HG03432 (cell line): Measurements from ENCODE around the gene ARL4D.
"Not testable (repeated sequence)": the region's sequence is repeated elsewhere in the genome, so short reads cannot be mapped to it uniquely, and the experiment has no call there.

Experiments
- ATAC-seq: cut with Tn5 transposase; IDR thresholded peaks from one replicate; pipeline ENCODE4 v1.9.1; 2021; ENCODE audit warnings: mild to moderate bottlenecking, moderate library complexity; ENCODE audit not compliant: unreplicated experiment

The ARL4D gene

DNA sequence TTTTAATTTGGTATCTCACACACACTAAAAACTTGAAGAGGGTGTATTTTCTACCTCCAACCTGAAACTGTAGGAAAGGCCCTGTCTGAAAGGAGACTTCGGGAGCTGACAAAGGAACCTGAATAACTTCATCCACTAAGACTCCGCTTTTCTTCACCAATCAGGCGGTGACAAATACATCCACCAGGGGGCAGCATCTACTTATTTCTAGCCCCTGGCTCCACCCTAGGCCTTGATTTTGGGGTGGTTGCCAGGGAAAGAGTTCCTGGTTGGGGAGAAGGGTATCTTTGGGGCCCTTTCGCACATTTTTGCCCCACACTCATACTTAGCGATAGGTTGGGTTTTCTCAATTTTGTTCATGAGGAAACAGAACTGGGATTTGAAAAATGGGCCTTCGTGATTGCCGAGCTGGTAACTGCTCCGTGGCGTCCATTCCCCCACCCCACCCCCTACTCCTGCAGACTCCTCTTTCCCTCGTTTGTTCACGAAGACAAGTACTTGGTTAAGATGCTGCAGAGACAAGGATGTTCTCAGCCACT, 4.8 kb upstream of the ARL4D start:
- no peak for ATAC-seq

- not testable (repeated sequence) for ATAC-seq
Observed at GRCh38 chr17:43394696-43395095, 4.1 kb upstream of the ARL4D start.

DNA sequence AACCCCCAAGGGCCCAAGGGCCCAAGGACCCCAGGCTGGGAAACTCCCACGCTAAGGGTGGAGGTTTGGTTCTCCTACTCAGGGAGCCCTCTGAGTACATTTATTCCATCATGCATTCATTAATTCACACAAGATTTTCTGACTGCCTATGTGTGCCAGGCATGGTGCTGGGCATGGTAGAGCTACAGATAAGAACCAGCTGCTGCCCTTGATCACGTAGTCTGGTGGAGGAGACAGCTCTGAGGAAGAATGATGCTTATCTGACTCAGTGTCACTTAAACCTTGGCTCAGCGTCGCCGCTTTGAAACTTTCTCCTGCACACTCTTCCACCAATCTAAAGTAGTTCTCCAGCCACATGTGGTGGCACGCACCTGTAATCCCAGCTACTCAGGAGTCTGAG, 3.6 kb upstream of the ARL4D start:
- no peak for ATAC-seq

DNA sequence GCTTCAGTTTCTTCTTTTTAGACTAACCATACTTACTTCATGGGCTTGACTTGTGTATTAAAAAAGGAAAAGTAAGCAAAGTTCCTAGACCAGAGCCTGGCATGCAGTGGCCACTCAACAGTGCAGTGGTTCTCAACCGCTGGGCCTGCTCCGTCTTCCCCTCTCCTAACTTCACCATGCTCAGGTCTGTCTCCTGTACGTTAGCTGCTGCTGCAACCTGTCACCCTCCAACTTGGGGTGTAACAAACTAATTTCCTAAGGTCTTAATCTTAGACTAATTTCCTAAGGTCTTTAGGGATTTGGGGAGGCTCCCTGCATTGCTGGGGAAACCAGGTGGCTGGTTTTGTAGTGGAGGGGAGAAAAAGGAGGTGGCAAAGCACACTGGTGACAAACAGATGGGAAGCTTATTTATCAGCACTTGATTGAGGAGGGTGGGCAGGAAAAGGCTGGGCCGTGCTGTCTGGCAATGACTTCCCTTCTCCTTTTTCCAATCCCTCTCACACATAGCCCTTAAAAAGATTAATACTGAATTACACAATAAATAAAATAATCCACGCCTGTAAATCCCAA, 2.2 kb upstream of the ARL4D start:
- ATAC-seq, result no peak

GRCh38 chr17:43399839-43400328, 1.1 kb downstream of the ARL4D start:
- no peak for ATAC-seq

DNA sequence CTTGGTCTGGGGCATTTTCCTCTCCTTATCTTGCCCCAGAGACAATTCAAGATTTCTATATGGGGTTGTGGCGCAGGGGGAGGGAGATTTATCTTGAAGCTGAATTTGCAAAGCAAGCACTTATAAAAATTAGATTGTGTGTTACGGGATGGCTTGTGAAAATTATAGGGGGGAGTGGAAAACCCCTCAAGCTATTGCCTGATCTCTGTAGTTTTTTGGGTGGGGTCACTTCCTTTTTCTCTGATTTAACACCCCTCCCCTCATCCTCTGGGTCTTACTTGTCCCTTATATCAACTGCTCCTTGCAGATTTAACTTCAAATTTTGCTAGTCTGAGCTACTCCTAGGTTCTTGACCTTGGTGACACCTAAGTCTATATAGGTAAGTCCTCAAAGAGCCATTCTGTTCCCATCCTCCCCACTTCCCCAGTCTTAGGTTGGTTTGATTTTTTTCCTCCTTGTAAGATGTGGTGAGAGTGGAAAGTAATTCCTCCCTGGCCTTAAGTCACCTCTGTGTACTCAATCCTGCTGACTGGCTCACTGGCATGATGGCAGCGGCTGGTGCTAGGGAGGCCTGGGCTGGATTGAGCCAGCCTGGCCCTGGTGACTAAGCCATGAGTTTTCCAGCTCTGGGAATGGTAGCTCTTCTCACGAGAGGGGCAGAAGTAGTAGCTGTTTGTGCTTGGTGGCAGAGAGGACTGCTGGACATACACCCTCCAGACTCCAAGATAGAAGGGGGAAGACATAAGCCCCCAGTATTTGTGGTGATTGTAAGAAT, 2.3 kb downstream of the ARL4D start:
- ATAC-seq, result no peak

- ATAC-seq, result no peak
Observed at GRCh38 chr17:43402078-43402477, 3.3 kb downstream of the ARL4D start.

DNA sequence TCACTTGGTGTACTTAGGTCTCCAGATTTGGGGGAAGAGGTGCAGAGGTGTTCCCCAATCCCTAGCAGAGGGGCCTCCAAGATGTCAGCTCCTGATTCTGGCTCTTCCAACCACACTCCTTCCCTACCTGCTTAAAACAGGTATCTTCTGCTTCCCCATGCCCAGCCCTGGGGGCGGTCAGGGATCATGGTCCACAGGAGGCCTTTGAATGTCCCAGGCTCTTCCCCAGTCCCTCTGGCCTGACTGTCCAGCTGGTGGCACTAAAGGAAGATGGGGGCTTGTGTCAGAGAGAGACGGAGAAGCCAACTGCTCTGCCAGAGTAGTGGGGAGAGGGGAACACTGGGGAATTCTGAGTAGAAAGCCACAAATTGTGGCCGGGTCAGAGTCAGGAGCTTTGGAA, 3.8 kb downstream of the ARL4D start:
- ATAC-seq, result no peak

GRCh38 chr17:43403846-43404245, 5.1 kb downstream of the ARL4D start:
- ATAC-seq, result no peak

DNA sequence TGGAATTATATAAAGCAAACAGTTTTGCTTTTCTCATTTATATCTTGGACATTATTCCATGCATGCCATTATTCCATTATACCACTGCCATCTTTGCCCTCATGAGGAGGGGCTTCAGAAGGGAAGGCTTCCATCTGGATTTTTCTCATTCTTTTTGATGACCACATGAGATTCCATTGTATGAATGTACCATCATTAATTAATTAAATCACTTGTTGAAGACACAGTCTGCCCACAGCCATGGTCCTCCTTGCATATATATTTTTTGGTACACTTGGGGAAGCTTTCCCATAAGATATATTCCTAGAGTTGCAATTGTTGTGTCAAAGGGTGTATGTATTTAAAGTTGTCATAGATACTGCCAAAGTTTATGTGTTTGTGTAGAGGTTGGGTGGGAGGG, 7.1 kb downstream of the ARL4D start:
- ATAC-seq, result no peak

DNA sequence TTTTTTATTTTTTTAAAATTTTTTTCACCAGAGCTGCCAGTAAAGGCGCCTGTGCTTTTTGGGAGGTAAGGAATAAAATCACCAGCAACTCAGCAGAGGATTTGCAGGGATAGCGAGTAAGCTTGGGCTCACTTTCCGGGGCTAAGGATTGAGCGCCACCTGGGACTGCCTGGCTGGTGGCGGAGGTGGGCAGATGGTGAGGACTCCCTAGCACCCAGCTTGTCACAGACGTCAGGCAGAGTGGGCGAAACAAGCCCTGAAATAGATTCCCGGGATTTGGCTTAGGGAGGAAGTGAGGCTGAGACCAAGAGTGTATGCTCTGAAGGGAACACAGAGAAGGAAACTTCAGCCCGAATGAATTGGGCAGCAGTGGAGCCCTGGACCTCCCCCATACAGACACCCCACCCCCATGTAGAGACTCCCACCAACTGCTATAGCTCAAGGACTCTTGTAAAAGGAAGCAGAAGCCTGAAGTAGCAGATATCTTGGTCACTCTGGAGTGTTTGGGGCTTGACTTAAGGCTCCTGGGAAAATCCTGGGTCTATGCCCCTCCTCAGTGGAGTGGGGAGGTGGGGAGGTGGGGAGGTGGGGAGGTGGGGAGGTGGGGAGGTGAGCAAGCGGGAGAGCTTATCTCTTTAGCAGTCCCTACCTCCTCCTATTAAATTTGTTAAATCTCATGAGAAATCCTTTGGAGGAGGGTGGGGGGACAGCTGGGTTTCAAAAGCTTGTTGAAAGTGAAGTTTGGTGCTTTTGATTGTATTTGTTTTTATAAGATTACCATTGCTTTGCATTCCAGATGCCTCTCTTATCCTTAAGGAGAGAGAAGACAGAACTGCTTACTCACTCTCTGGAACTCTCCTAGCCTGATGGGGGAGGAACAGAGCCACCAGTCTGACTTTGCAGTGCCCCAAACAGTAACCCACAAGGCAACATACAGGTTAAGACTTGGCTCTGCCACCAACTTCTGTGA, 8.2 kb downstream of the ARL4D start:
- no peak for ATAC-seq

GRCh38 chr17:43409131-43409530, 10.3 kb downstream of the ARL4D start:
- no peak for ATAC-seq

DNA sequence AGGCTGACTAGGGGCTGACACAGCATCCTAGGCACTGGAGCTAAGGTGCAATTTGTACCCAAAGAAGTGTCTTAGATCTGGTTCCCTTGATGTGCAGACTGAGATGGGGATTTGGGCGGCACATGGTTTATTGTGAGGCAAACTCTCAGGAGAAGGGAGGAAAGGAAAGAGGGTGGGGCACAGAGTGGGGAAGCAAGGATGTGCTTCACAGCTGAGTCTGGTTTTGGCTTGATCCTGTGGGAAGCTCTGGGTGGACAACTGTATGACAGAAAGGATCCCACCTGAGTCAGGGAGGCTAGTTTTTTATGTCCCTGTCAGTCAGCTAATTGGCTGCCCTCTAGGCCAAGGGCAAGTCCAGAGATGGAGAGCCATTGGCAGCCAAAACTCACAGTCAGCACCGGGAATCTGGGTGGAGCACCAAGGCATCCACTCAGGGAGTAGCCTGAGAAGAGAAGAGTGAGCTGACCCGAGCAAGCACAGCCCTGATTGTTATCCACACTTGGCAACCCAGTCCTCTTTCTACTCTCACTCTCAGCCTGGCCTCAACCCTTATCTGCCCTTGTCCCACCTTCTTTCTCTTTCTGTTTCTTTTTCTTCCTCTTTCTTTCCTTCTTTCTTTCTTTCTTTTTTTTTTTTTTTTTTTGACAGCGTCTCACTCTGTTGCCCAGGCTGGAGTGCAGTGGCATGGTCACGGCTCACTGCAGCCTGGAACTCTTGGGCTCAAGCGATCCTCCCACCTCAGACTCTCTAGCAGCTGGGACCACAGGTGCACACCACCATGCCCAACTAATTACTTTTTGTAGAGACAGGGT, 12.0 kb downstream of the ARL4D start:
- no peak for ATAC-seq

DNA sequence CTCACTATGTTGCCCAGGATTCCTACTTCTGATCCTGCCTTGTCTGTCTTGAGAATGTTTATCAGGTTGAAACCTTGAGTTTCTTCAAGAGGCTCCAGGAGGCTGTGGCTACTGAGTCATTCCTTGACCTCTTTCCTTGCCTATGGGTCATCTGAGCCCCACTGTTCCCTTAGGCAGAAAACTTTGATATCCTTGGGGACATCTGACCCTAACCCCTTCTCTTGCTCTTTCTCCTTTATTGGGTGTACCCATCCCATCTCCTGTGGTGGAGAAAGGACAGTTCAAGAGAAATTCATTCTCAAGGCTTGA, 12.5 kb downstream of the ARL4D start:
- ATAC-seq, result no peak

DNA sequence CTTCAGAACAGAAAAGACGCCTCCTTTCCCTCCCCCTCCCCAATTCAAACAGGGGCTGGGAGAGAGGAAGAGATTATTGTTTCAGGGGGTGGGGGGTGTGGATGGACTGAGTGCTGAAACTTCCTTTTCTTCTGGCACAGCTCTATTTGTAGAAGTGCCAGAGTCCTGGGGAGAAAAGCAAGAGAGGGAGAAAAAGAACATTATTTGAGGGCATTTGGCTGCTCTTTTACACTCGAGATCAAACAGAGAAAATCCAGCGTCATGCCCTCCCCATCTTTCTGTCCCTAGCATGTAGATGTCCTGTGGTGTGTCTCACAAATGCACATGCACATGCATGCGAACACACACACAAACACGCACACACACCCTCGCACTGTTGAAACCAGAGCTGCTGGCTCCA, 13.0 kb downstream of the ARL4D start:
- ATAC-seq, result no peak

GRCh38 chr17:43412166-43412565, 13.4 kb downstream of the ARL4D start:
- no peak for ATAC-seq

DNA sequence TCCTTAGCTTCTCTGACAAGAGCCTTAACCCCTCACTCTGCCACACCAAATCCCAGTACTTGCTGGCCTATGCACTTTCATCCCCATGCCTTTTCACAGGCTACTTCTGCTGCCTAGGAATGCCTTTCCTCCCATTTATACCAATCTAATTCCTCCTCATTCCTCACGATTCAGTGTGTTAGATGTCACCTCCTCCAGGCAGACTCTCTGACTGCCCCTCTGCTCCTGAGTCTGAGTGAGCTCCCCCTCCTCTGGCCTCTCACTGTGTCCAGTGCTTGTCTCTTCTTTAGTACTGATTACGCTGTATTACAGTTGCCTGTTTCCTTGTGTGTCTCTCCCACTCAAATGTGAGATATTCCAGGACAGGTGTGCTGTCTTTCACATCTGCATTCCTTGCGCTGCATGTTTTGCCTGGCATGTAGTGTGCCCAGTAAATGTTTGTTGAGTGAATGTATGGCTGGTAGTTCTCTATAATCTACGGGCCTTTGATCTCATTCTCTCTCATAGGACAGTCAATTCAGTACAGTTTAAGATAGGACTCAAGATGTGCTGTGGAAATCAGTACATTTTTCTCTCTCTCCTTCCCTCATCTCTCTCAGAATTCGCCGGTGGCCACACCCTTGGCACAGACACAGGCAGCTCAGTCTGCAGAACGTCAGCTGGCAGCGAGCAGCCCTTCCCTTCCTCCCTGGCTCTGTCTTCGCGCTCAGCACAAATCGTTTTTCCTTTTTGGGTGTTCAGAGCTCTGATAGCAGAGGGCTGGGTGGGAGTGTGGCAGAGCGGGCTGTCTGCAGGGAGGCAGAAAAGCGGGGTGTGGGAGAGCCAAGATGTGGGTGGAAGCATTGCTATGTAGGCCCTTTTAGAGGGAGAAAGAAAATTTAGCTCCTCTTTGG, 18.5 kb downstream of the ARL4D start:
- ATAC-seq, result no peak

DNA sequence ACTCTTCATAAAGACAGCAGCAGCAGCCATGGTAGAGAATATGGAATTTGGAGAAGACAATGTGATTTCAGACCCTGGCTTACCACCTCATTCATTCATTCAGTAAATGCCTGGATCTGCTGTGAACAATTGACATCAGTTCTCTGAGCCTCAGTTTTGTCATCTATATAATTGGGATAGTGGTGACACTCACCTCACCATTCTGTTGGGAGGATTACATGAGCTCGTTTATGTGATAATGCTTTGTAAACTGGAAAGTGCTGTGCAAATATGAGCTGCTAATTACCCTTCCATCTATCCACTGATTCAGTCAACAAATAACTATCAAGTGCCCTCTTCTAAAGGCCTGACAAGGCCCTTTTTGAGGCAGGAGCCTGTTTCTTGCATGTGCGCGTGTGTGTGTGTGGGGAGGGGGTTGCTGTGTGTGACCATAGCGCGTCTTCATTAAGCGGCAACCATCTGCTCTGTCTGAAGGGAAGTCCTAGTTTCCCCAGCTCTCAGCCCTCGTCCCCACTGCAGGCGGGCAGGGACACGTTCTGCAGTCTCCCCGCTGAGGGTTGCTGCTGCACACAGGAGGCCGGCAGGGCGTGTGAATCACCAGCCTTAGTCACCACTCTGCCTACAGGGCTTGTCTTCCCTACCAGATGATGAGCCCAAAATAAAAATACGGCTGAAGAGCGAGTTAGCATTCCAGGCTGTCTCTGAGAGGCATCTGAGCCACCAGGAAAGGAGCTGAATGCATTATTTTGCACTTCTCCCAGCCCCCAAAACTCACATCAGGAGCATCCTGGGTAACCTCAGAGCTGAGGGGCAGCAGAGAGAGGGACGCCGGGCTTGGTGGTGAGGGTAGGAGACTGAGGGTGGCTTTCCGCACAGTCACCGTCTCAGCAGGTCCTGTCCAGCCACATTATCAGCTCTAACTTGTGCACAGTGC, 19.9 kb downstream of the ARL4D start:
- ATAC-seq, result no peak
